GM19463 (cell line): ENCODE data around the gene GJC1.
"Not testable (repeated sequence)": the region's sequence is repeated elsewhere in the genome, so short reads cannot be mapped to it uniquely, and the experiment has no call there.

ENCODE experiments used
- ATAC-seq: cut with Tn5 transposase; IDR thresholded peaks from one replicate; pipeline ENCODE4 v1.9.1; 2021; ENCODE audit warnings: mild to moderate bottlenecking, moderate library complexity; ENCODE audit not compliant: unreplicated experiment

Gene GJC1

GRCh38 chr17:44761932-44762810 lies 67.9 kb downstream of the GJC1 start:
- no peak for ATAC-seq

- ATAC-seq, result no peak
Measured at GRCh38 chr17:44760474-44761308, 69.4 kb downstream of the GJC1 start.

DNA sequence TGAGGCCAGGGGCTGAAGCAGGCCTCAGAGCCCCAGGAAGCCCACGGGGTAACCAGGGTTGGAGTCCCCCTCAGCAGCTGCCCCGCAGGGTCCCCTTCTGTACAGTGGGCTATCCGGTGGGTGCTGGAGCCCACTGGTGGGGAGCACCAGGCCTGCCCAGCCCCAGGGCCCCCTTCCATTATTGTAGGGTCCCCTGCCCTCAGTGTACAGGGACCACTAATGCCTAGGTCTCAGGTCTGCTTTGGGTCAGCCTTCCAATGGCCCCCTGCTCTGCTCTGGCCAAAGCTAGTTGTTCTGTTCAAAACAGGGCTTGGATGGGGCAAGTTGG lies 70.2 kb downstream of the GJC1 start:
- no peak for ATAC-seq

DNA sequence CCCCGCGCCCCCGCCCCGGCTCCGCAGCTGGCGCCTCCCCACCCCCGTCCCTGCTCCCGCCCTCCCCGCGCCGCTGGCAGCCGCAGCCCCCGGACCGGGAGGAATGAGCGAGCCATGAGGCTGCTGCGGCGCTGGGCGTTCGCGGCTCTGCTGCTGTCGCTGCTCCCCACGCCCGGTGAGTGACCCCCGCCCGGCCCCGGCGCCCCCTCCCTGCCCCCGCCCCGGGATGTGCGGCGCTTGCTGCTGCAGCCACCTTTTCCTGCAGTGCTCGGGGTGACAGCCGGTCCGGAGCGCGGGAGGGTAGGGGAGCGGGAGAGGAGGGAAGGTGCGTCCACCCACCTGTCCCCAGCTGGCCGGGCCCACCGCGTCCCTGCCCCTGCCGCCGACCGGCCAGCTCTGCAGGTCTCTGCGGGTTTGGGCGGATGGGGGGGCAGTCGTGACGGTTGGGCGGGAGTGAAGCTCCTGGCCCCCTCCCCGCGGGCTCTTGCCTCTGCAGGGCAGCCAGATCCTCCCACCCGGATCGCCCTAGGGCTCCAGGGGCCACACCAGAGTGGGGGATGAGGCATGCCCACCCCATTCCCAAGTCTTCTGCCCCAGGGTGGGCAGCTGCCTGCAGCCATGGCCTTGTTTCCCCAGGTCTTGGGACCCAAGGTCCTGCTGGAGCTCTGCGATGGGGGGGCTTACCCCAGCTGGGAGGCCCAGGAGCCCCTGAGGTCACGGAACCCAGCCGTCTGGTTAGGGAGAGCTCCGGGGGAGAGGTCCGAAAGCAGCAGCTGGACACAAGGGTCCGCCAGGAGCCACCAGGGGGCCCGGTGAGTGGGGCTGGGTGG lies 70.8 kb downstream of the GJC1 start:
- no peak for ATAC-seq

GRCh38 chr17:44758414-44759085 lies 71.5 kb downstream of the GJC1 start, which contains the start of gene ADAM11:
Gene ADAM11 (plus strand): TSS chr17:44758988. CDS start chr17:44759200, 212 bp downstream.
- no peak for ATAC-seq

DNA sequence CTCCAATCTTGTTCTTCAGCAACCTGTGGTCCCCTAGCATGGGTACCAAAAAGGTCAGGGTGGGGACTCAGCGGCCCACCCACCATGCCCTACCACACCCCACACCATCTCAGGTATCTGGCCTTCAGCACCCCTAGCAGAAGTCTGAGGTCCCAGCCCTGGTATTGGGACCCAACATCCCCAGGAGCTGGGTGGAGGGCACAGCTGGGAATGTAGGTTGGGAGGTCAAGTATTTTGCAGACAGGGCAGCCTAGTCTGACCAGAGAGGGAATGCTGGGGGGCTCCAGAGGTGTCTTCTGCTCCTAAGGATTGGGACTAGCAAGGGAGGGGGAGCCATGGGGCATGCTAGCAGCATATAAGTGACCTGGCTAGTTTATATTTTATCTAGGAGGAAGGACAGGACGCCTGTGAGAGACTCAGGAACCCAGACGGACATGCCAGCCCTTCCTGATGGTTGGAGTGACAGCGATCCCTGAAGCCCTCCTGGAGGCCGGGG lies 72.1 kb downstream of the GJC1 start:
- no peak for ATAC-seq

- ATAC-seq, result no peak
Measured at GRCh38 chr17:44757045-44757917, 72.8 kb downstream of the GJC1 start.

DNA sequence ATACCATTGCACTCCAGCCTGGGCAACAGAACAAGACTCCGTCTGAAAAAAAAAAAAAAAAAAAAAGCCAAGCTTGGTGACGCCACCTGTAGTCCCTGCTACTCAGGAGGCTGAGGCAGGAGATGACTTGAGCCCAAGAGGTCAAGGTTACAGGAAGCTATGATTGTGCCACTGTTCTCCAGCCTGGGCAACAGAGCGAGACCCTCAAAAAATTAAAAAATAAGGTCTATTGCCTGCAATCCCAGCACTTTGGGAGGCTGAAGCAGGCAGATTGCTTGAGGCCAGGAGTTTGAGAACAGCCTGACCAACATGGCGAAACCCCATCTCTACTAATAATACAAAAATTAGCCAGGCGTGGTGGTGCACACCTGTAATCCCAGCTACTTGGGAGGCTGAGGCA lies 74.9 kb downstream of the GJC1 start:
- ATAC-seq, result not testable (repeated sequence)

DNA sequence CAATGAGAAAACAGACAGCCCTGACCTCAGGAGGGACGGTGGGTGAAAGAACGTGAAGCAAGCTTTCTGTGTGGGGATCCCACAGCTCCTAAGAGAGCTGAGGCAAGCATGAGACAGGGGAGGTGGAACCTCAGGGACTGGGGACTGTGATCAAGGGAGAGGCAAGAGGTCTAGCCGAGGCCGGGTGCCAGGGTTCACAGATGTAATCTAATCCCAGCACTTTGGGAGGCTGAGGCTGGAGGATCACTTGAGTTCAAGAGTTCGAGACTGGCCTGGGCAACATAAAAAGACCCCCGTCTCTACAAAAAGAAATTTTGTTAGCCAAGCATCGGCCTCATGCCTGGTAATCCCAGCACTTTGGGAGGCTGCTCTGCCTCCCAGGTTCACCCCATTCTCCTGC lies 75.8 kb downstream of the GJC1 start:
- no peak for ATAC-seq

DNA sequence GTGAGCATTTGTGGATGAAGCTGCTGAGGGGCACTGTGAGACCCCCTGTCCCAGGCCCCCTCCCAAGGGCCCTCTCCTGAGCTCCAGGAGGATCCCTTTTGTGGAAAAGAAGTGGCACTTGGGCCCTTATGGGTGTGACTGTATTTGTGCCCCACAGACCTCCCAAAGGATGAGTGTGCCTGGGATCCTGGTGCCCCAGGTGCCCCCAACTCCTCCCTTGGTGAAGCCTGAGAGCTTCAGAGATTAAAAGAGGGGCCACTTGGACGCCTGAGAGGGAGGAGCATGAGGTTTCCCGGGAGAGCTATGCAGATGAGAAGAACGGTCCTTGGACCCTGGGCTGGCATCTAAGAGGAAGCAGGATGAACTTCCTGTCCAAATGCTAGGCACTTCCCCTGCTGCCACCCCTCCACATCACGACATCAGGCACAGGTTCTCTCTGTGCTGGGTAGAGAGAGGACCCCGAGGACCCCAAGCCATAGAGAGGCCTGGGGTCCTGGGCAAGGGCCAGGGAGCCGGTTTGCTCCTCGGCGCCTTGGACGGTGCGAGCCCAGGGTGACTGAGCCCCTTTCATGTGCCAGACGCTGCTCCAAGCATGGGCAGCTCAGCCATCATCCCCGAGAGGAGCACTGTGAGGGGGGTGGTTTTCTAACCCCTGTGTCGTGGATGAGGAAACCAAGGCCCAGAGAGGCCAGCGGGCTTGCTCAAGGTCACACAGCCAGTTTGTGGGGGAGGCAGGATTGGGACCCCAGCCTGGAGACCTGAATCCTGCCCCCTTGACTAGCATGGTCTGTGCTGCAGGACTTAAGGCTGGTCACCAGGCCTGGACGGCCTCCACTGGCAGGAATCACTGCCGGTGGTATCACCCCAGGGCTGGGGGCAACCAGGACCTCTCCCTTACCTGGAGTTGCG lies 76.9 kb downstream of the GJC1 start:
- no peak for ATAC-seq

DNA sequence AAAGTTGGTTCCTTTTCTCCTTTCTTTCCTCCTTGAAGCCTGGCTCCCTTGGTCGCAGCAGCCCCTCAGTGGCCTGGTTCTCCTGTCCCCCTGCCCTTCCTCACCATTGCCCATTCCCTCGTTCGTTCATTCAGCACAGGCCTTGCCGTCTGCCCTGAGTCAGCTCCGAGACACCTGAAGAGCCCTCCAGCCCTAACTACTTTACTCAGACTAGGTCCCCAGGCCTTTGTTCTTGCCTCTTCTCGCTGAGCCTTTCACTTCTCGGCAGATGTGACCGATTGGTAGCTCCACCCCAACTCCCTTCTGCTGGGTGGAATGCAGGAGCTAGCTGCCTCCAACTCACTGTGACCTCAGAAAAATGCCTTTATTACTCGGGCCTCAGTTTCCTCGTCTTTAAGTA lies 78.3 kb downstream of the GJC1 start:
- no peak for ATAC-seq

GRCh38 chr17:44751331-44751730 lies 78.8 kb downstream of the GJC1 start:
- no peak for ATAC-seq

GRCh38 chr17:44749980-44750318 lies 80.1 kb downstream of the GJC1 start:
- ATAC-seq, result no peak

DNA sequence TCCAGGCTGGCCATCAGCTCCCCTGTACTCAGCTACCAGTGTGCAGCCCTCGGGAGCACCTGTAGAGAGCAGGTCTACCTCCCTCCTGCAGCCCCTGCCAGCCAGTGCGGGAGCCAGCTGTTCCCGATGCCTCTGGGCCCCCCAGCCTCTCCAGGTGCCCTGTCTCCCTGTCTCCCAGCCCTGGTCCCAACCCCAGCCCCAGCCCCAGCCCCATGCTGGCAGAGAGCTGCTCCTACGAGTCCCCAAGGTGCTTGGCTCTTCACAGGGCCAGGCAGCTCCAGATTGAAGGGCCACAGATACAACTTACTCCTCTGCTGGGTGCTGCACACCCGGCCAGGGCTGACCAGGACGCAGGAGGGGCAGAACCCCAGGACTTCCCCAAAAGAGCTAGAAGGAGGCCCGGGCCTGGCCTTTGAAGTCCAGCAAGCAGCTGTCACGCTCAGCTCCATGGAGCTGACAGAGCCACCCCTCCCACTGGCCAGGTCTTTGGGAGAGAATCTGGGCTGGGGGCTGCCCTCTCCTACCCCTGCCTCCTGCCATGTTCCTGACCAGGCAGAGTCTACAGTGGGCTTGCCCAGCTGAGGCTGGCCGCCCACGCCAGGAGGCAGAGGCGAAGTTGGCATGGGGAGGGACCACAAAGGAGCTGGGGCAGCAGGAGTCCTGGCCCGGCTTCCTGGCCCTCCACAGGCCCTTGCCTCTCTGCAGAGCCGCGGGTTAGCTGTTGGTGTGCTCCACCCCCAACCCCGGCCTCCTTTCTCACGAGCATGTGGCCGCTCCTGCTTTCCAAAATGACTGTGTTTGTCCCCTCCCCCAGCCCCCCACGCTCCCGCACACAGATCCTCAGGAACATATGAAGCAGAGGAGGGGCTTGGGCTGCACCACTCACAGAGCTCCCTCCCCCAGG lies 80.8 kb downstream of the GJC1 start:
- ATAC-seq, result no peak
